ENCODE results near the gene CNTNAP2.

The CNTNAP2 gene

GRCh38 chr7:147952918-147953317 is 1836.3 kb downstream of the CNTNAP2 start:
- DNase-seq (ENCODE audit: low read depth) = no peak

GRCh38 chr7:147968046-147968610 is 1851.5 kb downstream of the CNTNAP2 start:
- DNase-seq (ENCODE audit: low read depth) = no peak

GRCh38 chr7:147971606-147972110 is 1855.1 kb downstream of the CNTNAP2 start:
- DNase-seq (ENCODE audit: low read depth) = no peak

- no peak for DNase-seq (ENCODE audit: low read depth)
Measured at GRCh38 chr7:147978201-147978600, 1861.6 kb downstream of the CNTNAP2 start.

- no peak for DNase-seq (ENCODE audit: low read depth)
Measured at GRCh38 chr7:147978651-147979050, 1862.0 kb downstream of the CNTNAP2 start.

- no peak for DNase-seq (ENCODE audit: low read depth)
Measured at GRCh38 chr7:147980826-147981813, 1864.5 kb downstream of the CNTNAP2 start.

- no peak for DNase-seq (ENCODE audit: low read depth)
Measured at GRCh38 chr7:147982307-147982706, 1865.7 kb downstream of the CNTNAP2 start.

- no peak for DNase-seq (ENCODE audit: low read depth)
Measured at GRCh38 chr7:147984265-147984664, 1867.7 kb downstream of the CNTNAP2 start.

GRCh38 chr7:147990079-147990478 is 1873.5 kb downstream of the CNTNAP2 start:
- DNase-seq (ENCODE audit: low read depth) = no peak

- DNase-seq (ENCODE audit: low read depth) = no peak
Measured at GRCh38 chr7:147990942-147991341, 1874.3 kb downstream of the CNTNAP2 start.

GRCh38 chr7:147992698-147993097 is 1876.1 kb downstream of the CNTNAP2 start:
- no peak for DNase-seq (ENCODE audit: low read depth)

GRCh38 chr7:147997636-147998035 is 1881.0 kb downstream of the CNTNAP2 start:
- DNase-seq (ENCODE audit: low read depth) = no peak

GRCh38 chr7:147999962-148000361 is 1883.4 kb downstream of the CNTNAP2 start:
- no peak for DNase-seq (ENCODE audit: low read depth)

- no peak for DNase-seq (ENCODE audit: low read depth)
Measured at GRCh38 chr7:148011753-148012152, 1895.2 kb downstream of the CNTNAP2 start.

- DNase-seq (ENCODE audit: low read depth) = no peak
Measured at GRCh38 chr7:148014001-148014400, 1897.4 kb downstream of the CNTNAP2 start.

GRCh38 chr7:148014541-148014940 is 1897.9 kb downstream of the CNTNAP2 start:
- no peak for DNase-seq (ENCODE audit: low read depth)

- no peak for DNase-seq (ENCODE audit: low read depth)
Measured at GRCh38 chr7:148017126-148017525, 1900.5 kb downstream of the CNTNAP2 start.

- no peak for DNase-seq (ENCODE audit: low read depth)
Measured at GRCh38 chr7:148020679-148021078, 1904.1 kb downstream of the CNTNAP2 start.

GRCh38 chr7:148021507-148022045 is 1905.0 kb downstream of the CNTNAP2 start:
- no peak for DNase-seq (ENCODE audit: low read depth)

GRCh38 chr7:148022832-148023231 is 1906.2 kb downstream of the CNTNAP2 start:
- no peak for DNase-seq (ENCODE audit: low read depth)

GRCh38 chr7:148026713-148027112 is 1910.1 kb downstream of the CNTNAP2 start:
- DNase-seq (ENCODE audit: low read depth) = no peak

GRCh38 chr7:148028165-148028564 is 1911.6 kb downstream of the CNTNAP2 start:
- no peak for DNase-seq (ENCODE audit: low read depth)

GRCh38 chr7:148031019-148031418 is 1914.4 kb downstream of the CNTNAP2 start:
- DNase-seq (ENCODE audit: low read depth) = no peak

All from iris pigment epithelial cell (primary cell).